ENCODE results near the gene ACTN2. TPM values are rescaled to one million over a fixed set of nuclear protein-coding genes. Genes with fewer than 3 reads are reported as not detected.

Gene ACTN2
- total RNA-seq, 1 donor from 2014 or later, result 0.47 TPM

- Mint-ChIP-seq H3K27me3 (ENCODE audit: low read depth) (peaks cover 11% of the 10 kb centered on the region), H3K36me3 (ENCODE audit: low read depth) (no peaks in the 10 kb centered on the region), H3K4me1 (ENCODE audit: low read depth) (no peaks in the 10 kb centered on the region)
Measured at GRCh38 chr1:236702791-236703394, 16.6 kb downstream of the ACTN2 start.

DNA sequence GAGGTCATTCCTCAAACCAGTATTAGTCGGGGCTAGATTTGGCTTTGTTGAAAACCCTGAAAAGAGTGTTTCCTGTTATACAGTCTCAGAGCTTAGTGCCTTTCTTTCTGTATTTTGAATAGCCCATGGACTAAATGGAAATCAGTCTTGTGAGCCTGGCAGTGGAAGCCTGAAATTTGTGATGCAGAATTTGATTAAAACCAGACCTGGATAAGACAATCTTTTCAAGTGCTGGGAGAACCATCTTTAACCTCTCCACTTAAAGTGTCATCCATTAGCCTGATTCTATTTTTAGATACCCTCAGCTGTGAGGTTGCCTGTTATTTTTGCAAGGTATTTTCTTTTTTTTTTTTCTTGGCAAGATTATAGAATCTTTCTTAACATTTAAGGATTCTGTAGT lies 19.5 kb downstream of the ACTN2 start:
- Mint-ChIP-seq H3K4me3 (ENCODE audit: unreplicated experiment) (no peak overlapping the region), H3K27ac (ENCODE audit: unreplicated experiment) (no peak overlapping the region), H3K27me3 (ENCODE audit: low read depth) (peaks cover 7% of the 10 kb centered on the region), H3K36me3 (ENCODE audit: low read depth) (no peaks in the 10 kb centered on the region), H3K4me1 (ENCODE audit: low read depth) (no peaks in the 10 kb centered on the region), H3K9me3 (ENCODE audit: low read depth) (no peaks in the 10 kb centered on the region)
- TF ChIP-seq CTCF (IDR thresholded peaks at IDR 0.05), result no peak
- no peak for DNase-seq (ENCODE audit: low spot score)

More at GRCh38 chr1:236702791-236703394, 16.6 kb downstream of the ACTN2 start:
- no peak for DNase-seq (ENCODE audit: low spot score)
- Mint-ChIP-seq H3K4me3 (ENCODE audit: unreplicated experiment) (no peak overlapping the region), H3K27ac (ENCODE audit: unreplicated experiment) (no peak overlapping the region), H3K9me3 (ENCODE audit: low read depth) (no peaks in the 10 kb centered on the region)
- no peak for TF ChIP-seq CTCF (IDR thresholded peaks at IDR 0.05)

DNA sequence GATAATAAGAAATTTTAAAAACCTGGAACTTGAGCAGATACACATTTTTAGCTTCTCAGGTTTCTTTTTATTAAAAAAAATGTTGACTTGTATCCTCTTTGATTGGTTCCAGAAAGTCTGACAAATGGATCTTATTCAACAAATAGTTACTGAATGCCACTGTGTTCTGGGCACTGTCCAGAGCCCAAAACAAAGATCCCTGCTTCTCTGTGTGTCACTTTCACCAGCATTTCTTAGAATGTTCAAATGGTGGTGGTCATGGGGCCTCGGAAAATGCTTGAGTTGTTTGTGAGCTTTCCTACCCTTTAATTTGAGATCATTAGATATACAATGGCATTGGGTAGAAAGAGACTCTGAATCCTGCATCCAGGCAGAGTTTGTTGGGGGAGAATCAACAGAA lies 19.9 kb downstream of the ACTN2 start:
- DNase-seq (ENCODE audit: low spot score), result no peak
- TF ChIP-seq CTCF (IDR thresholded peaks at IDR 0.05), result no peak
- H3K4me3 Mint-ChIP-seq (ENCODE audit: unreplicated experiment), result no peak overlapping the region
- H3K9me3 Mint-ChIP-seq (ENCODE audit: low read depth), result no peaks in the 10 kb centered on the region
- peaks cover 7% of the 10 kb centered on the region for H3K27me3 Mint-ChIP-seq (ENCODE audit: low read depth)
- H3K36me3 Mint-ChIP-seq (ENCODE audit: low read depth), result no peaks in the 10 kb centered on the region
- H3K27ac Mint-ChIP-seq (ENCODE audit: unreplicated experiment), result no peak overlapping the region
- no peaks in the 10 kb centered on the region for H3K4me1 Mint-ChIP-seq (ENCODE audit: low read depth)

DNA sequence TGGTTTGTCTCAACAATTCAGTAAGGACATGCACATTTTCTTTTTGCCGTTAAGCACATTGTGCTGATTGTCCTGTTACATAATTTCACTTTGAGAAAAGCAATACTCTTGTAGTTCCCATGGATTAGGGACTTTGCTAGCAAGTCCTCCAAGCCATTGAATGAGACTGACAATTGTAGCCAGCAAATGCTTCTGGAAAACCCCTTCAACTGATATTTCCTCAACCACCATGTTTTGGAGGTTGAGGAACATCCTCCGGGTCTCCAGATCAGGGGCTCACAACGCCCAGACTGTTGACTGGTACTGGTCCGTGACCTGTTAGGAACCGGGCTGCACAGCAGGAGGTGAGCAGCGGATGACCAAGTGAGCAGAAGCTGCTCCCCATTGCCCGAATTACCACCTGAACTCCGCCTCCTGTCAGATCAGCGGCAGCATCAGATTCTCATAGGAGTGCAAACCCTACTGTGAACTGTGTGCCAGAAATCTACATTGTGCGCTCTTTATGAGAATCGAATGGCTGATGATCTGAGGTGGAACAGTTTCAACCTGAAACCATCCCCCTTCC lies 24.1 kb downstream of the ACTN2 start:
- H3K27me3 Mint-ChIP-seq (ENCODE audit: low read depth), result peaks cover 6% of the 10 kb centered on the region
- H3K4me3 Mint-ChIP-seq (ENCODE audit: unreplicated experiment), result no peak overlapping the region
- H3K36me3 Mint-ChIP-seq (ENCODE audit: low read depth), result no peaks in the 10 kb centered on the region
- TF ChIP-seq CTCF (IDR thresholded peaks at IDR 0.05), result no peak
- H3K9me3 Mint-ChIP-seq (ENCODE audit: low read depth), result no peaks in the 10 kb centered on the region
- no peaks in the 10 kb centered on the region for H3K4me1 Mint-ChIP-seq (ENCODE audit: low read depth)
- DNase-seq (ENCODE audit: low spot score), result no peak
- H3K27ac Mint-ChIP-seq (ENCODE audit: unreplicated experiment), result no peak overlapping the region

DNA sequence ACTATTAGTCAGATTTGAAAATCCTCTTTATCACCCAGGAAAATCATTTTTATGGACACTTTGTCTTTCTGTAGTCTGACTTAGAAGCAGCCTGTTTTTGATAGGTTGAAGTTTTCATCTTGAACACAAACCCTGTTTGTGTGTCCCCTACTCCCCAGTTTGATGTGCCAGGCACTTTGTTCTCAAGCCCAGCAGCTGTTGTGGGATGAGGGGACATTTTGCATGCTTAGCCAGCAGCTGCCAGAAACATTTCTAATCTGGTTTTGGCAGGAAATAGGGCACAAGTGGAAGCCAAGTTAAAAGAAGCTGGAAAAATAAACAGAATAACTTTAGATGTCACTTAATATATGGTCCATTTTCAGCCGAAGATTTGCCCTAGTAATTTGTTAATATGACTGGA lies 29.9 kb downstream of the ACTN2 start:
- H3K4me1 Mint-ChIP-seq (ENCODE audit: low read depth), result peaks cover 5% of the 10 kb centered on the region
- peaks cover 7% of the 10 kb centered on the region for H3K27me3 Mint-ChIP-seq (ENCODE audit: low read depth)
- no peak for TF ChIP-seq CTCF (IDR thresholded peaks at IDR 0.05)
- H3K36me3 Mint-ChIP-seq (ENCODE audit: low read depth), result no peaks in the 10 kb centered on the region
- no peaks in the 10 kb centered on the region for H3K9me3 Mint-ChIP-seq (ENCODE audit: low read depth)
- H3K27ac Mint-ChIP-seq (ENCODE audit: unreplicated experiment), result no peak overlapping the region
- DNase-seq (ENCODE audit: low spot score), result no peak
- H3K4me3 Mint-ChIP-seq (ENCODE audit: unreplicated experiment), result no peak overlapping the region
